Keratinocyte (primary cell): Measurements from ENCODE around the gene ANKS1A.

Experiments
- CTCF ChIP-seq, 3 experiments: IDR thresholded peaks in 1 of 3; conservative IDR thresholded peaks in 1 of 3; optimal IDR thresholded peaks in 1 of 3; 2 replicates in 2 of 3; 3 replicates in 1 of 3; pipeline versions ENCODE3 to v1.5.1; 2011; ENCODE audit warnings: low read length in 3 of 3, mild to moderate bottlenecking in 3 of 3, moderate library complexity in 2 of 3, control low read depth in 1 of 3, inconsistent platforms in 1 of 3; ENCODE audit not compliant: insufficient read depth in 2 of 3; ENCODE audit errors: extremely low read depth in 1 of 3
- EZH2 ChIP-seq: IDR thresholded peaks from one replicate; pipeline ENCODE4 v1.6.1; 2012; ENCODE audit warnings: inconsistent platforms, mild to moderate bottlenecking, low read length, moderate library complexity

GRCh38 chr6:34961574-34961973 is 72.5 kb downstream of the ANKS1A start:
- TF ChIP-seq CTCF (optimal IDR thresholded peaks at IDR 0.05 in 1 of 3, IDR thresholded peaks at IDR 0.05 in 1 of 3, conservative IDR thresholded peaks at IDR 0.05 in 1 of 3; ENCODE audit: extremely low read depth in 1 of 3, insufficient read depth in 2 of 3, low read length in 3 of 3) = no peak
- TF ChIP-seq EZH2 = no peak
